B cell (primary cell): Measurements from ENCODE around the gene DAGLB. TPM values are rescaled to one million over a fixed set of nuclear protein-coding genes. Genes with fewer than 3 reads are reported as not detected.
"Not testable (repeated sequence)": the region's sequence is repeated elsewhere in the genome, so short reads cannot be mapped to it uniquely, and the experiment has no call there.

ENCODE experiments used
- ATAC-seq: fragments of 200-7000 bp; cut with Tn5 transposase; one replicate; pipeline ENCODE4 v1.10.0; 2021; ENCODE audit warnings: low read depth, mild to moderate bottlenecking, moderate number of reproducible peaks, moderate library complexity
- CTCF ChIA-PET: fragments of 350-600 bp; sonication (Branson Sonifier 250); formaldehyde crosslinking; loops from one replicate; lab custom pipeline; 2021; ENCODE audit warnings: antibody characterized with exemption, inconsistent platforms; lab: Charles Lee
- POLR2A ChIA-PET: fragments of 350-600 bp; sonication (Branson Sonifier 250); formaldehyde crosslinking; loops from one replicate; lab custom pipeline; 2021; ENCODE audit warnings: antibody characterized with exemption; lab: Charles Lee
- DNase-seq: peaks from one replicate; pipeline ENCODE4 v3.0.0; 2013
- H2AFZ ChIP-seq: 2 replicates; pipeline ENCODE4 v1.6.1; 2012; ENCODE audit warnings: mild to moderate bottlenecking, low read depth, low read length; ENCODE audit not compliant: insufficient read depth, poor library complexity, severe bottlenecking
- H3K27ac ChIP-seq, 2 donors: 1 replicate in 1 of 2; 2 replicates in 1 of 2; pipeline ENCODE4 v1.5.1; 2012 to 2013; ENCODE audit warnings: low read length in 2 of 2, mild to moderate bottlenecking in 2 of 2, moderate library complexity in 1 of 2
- H3K27me3 ChIP-seq, 4 experiments: fragments of 200-600 bp in 1 of 4; sonication (generic) in 1 of 4; replicated peaks in 1 of 4; 1 replicate in 2 of 4; 2 replicates in 2 of 4; pipeline versions ENCODE4 v1.6.1 to v1.7.0; 2013 to 2016; ENCODE audit warnings: low read length in 3 of 4, mild to moderate bottlenecking in 2 of 4, mixed read lengths in 1 of 4, moderate library complexity in 1 of 4; ENCODE audit not compliant: insufficient read depth in 4 of 4, control insufficient read depth in 3 of 4; ENCODE audit errors: control extremely low read depth in 1 of 4
- H3K36me3 ChIP-seq, 2 experiments: replicated peaks in 1 of 2; 1 replicate in 1 of 2; 2 replicates in 1 of 2; pipeline versions ENCODE4 v1.6.1 to v1.7.1; 2013; ENCODE audit warnings: low read length in 1 of 2; ENCODE audit not compliant: insufficient read depth in 2 of 2, control insufficient read depth in 1 of 2; ENCODE audit errors: control extremely low read depth in 1 of 2, extremely low read depth in 1 of 2
- H3K4me1 ChIP-seq, 2 donors: fragments of 200-600 bp in 1 of 2; sonication (generic) in 1 of 2; 1 replicate in 1 of 2; 2 replicates in 1 of 2; pipeline versions ENCODE4 v1.5.1 to v1.6.1; 2013 to 2017; ENCODE audit warnings: low read length in 2 of 2; ENCODE audit not compliant: control insufficient read depth in 2 of 2, insufficient read depth in 2 of 2
- H3K4me2 ChIP-seq: replicated peaks from 2 replicates; pipeline ENCODE3; 2012; ENCODE audit warnings: mild to moderate bottlenecking, low read depth, low read length; ENCODE audit not compliant: poor library complexity, severe bottlenecking
- H3K4me3 ChIP-seq, 5 experiments: fragments of 200-600 bp in 1 of 5; sonication (generic) in 1 of 5; 1 replicate in 3 of 5; 2 replicates in 2 of 5; pipeline versions ENCODE4 v1.5.1 to v1.7.0; 2011 to 2016; ENCODE audit warnings: low read length in 4 of 5, mild to moderate bottlenecking in 4 of 5, low read depth in 2 of 5, control low read depth in 1 of 5, moderate library complexity in 1 of 5; ENCODE audit not compliant: insufficient read depth in 1 of 5; ENCODE audit errors: control extremely low read depth in 1 of 5, extremely low read depth in 1 of 5
- H3K79me2 ChIP-seq: fragments of 200-600 bp; sonication (generic); one replicate; pipeline ENCODE4 v1.6.0; 2016; ENCODE audit warnings: low read length; ENCODE audit not compliant: control insufficient read depth, insufficient read depth
- H3K9ac ChIP-seq: fragments of 200-600 bp; sonication (generic); 2 replicates; pipeline ENCODE4 v1.6.1; 2017; ENCODE audit warnings: mild to moderate bottlenecking, low read length, moderate library complexity
- H3K9me3 ChIP-seq, 3 donors: one replicate each; pipeline versions ENCODE4 v1.6.1 to v1.7.1; 2013; ENCODE audit warnings: low read length in 2 of 3; ENCODE audit not compliant: control insufficient read depth in 2 of 3, insufficient read depth in 1 of 3; ENCODE audit errors: control extremely low read depth in 1 of 3
- H4K20me1 ChIP-seq: 2 replicates; pipeline ENCODE4 v1.6.0; 2012; ENCODE audit warnings: mild to moderate bottlenecking, low read length; ENCODE audit not compliant: insufficient read depth, control insufficient read depth, poor library complexity, severe bottlenecking
- H3K27ac Mint-ChIP-seq: one replicate; pipeline ENCODE4 v1.8.0; 2021; ENCODE audit warnings: mixed read lengths
- H3K27me3 Mint-ChIP-seq: one replicate; pipeline ENCODE4 v1.8.0; 2021; ENCODE audit warnings: mixed read lengths
- H3K4me1 Mint-ChIP-seq: one replicate; pipeline ENCODE4 v1.8.0; 2021; ENCODE audit warnings: mixed read lengths
- H3K4me3 Mint-ChIP-seq: one replicate; pipeline ENCODE4 v1.8.0; 2021; ENCODE audit warnings: mixed read lengths
- H3K9me3 Mint-ChIP-seq: one replicate; pipeline ENCODE4 v1.8.0; 2022; ENCODE audit warnings: mixed read lengths; ENCODE audit not compliant: insufficient read depth
- CTCF ChIP-seq: fragments of 200-600 bp; IDR thresholded peaks from one replicate; pipeline ENCODE4 v1.8.0; 2022; ENCODE audit warnings: antibody characterized with exemption, mild to moderate bottlenecking
- EZH2 ChIP-seq: IDR thresholded peaks from 2 replicates; pipeline ENCODE4 v1.6.1; 2012; ENCODE audit warnings: borderline replicate concordance, low read depth, mild to moderate bottlenecking, moderate library complexity, low read length; ENCODE audit not compliant: insufficient read depth, poor library complexity, severe bottlenecking
- WGBS: methylation state at CpG from one replicate; pipeline ENCODE4 v1.1.5; 2013; ENCODE audit warnings: missing lambda C conversion rate; ENCODE audit not compliant: insufficient coverage; 5-methylcytosine and 5-hydroxymethylcytosine counted together
- intact Hi-C: fragments of 100-400 bp; cut with micrococcal nuclease; formaldehyde crosslinking; loops from one replicate; pipeline ENCODE4 v1.10.0; 2022
- polyA plus RNA-seq: library from polyadenylated mRNA; depleted of rRNA; stranded (reverse); fragments of >200 nt; gene quantifications from 2 replicates; pipeline ENCODE4 v1.2.3, GENCODE V29; 2012
- total RNA-seq, 2 donors: library from RNA; stranded (reverse); fragments of 120-200 nt in 1 of 2; gene quantifications; 1 replicate in 1 of 2; 2 replicates in 1 of 2; pipeline versions ENCODE4 v1.2.3 to v1.2.4, GENCODE V29; 2013 to 2022

The DAGLB gene
- total and polyA plus RNA-seq, 2 donors (not counting 1 experiment from before 2014, with no cell fraction given): 25.2 to 29.6 TPM

GRCh38 chr7:6465862-6466261 lies 18.1 kb upstream of the DAGLB start:
- Histone ChIP-seq H3K9me3 (no peaks in the 10 kb centered on the region), H3K9ac (no peak overlapping the region), H3K4me1 (peaks cover 0 to 3% of the 10 kb centered on the region in 2 donors), H3K79me2 (no peaks in the 10 kb centered on the region), H4K20me1 (no peaks in the 10 kb centered on the region), H3K4me3 (no peak overlapping the region), H3K36me3 (peaks cover 5 to 52% of the 10 kb centered on the region in 2 experiments), H3K27ac (no peak overlapping the region), H3K27me3 (no peaks in the 10 kb centered on the region), H3K4me2 (no peak overlapping the region), H2AFZ (no peak overlapping the region)
- Mint-ChIP-seq H3K27me3 (no peaks in the 10 kb centered on the region), H3K9me3 (no peaks in the 10 kb centered on the region), H3K4me3 (no peak overlapping the region), H3K27ac (no peak overlapping the region), H3K4me1 (peaks cover 6% of the 10 kb centered on the region)
- DNase-seq (no peak), ATAC-seq (no peak)
- ChIA-PET CTCF (no interaction called here), POLR2A (no interaction called here)
- TF ChIP-seq CTCF: no peak
- no peak for TF ChIP-seq EZH2
- intact Hi-C loops: no loop called here
- 98% methylated on average over 5 of the region's 8 CpGs for WGBS

GRCh38 chr7:6463609-6464008 lies 15.9 kb upstream of the DAGLB start:
- H3K27ac Mint-ChIP-seq, H3K4me2 ChIP-seq, ATAC-seq, H3K27me3 Mint-ChIP-seq, H2AFZ ChIP-seq, H3K9me3 ChIP-seq, H3K4me3 Mint-ChIP-seq, H3K27me3 ChIP-seq, intact Hi-C loops, CTCF ChIA-PET, H3K4me1 ChIP-seq, H4K20me1 ChIP-seq, H3K27ac ChIP-seq, H3K4me1 Mint-ChIP-seq, H3K9me3 Mint-ChIP-seq, H3K79me2 ChIP-seq, H3K4me3 ChIP-seq, DNase-seq, H3K9ac ChIP-seq: not testable (repeated sequence)
- WGBS: no CpG with 5 or more reads among the region's 5 CpGs
- POLR2A ChIA-PET: interaction anchor here (0.7 kb wide), 1 partner anchor 54 kb away, joined by 4 read pairs; no protein-coding TSS in a partner anchor
- peaks cover 5 to 42% of the 10 kb centered on the region in 2 experiments for H3K36me3 ChIP-seq
